ENCODE results near the gene KCNB1.

The KCNB1 gene

GRCh38 chr20:49505518-49505917 lies 23.1 kb upstream of the KCNB1 start:
- no peak overlapping the region for H3K4me3 ChIP-seq (replicated peaks; ENCODE audit: insufficient read depth, low read length)
- no peak for DNase-seq (ENCODE audit: low read depth in 1 of 2, low spot score in 1 of 2)
- TF ChIP-seq CTCF (IDR thresholded peaks at IDR 0.05; ENCODE audit: insufficient read depth, low read length), result no peak
- TF ChIP-seq REST (IDR thresholded peaks at IDR 0.05; ENCODE audit: insufficient replicate concordance, low read depth), result no peak
- no peak for TF ChIP-seq POLR2AphosphoS5 (IDR thresholded peaks at IDR 0.05; ENCODE audit: low read depth)
- TF ChIP-seq SPI1 (IDR thresholded peaks at IDR 0.05; ENCODE audit: borderline replicate concordance, low read depth), result no peak
- no peak for TF ChIP-seq GABPA (IDR thresholded peaks at IDR 0.05; ENCODE audit: low read depth)
- peaks cover 10% of the 10 kb centered on the region for H3K27me3 ChIP-seq (ENCODE audit: insufficient read depth, poor library complexity, severe bottlenecking)
- H3K27ac ChIP-seq (replicated peaks), result no peak overlapping the region

GRCh38 chr20:49503176-49503575 lies 20.7 kb upstream of the KCNB1 start:
- DNase-seq (ENCODE audit: low read depth in 1 of 2, low spot score in 1 of 2), result no peak
- H3K27me3 ChIP-seq (ENCODE audit: insufficient read depth, poor library complexity, severe bottlenecking), result peaks cover 8% of the 10 kb centered on the region
- no peak for TF ChIP-seq REST (IDR thresholded peaks at IDR 0.05; ENCODE audit: insufficient replicate concordance, low read depth)
- TF ChIP-seq SPI1 (IDR thresholded peaks at IDR 0.05; ENCODE audit: borderline replicate concordance, low read depth), result no peak
- TF ChIP-seq CTCF (IDR thresholded peaks at IDR 0.05; ENCODE audit: insufficient read depth, low read length), result no peak
- no peak for TF ChIP-seq POLR2AphosphoS5 (IDR thresholded peaks at IDR 0.05; ENCODE audit: low read depth)
- TF ChIP-seq GABPA (IDR thresholded peaks at IDR 0.05; ENCODE audit: low read depth), result no peak

GRCh38 chr20:49501917-49502316 lies 19.4 kb upstream of the KCNB1 start:
- TF ChIP-seq CTCF (IDR thresholded peaks at IDR 0.05; ENCODE audit: insufficient read depth, low read length), result no peak
- no peak for TF ChIP-seq POLR2AphosphoS5 (IDR thresholded peaks at IDR 0.05; ENCODE audit: low read depth)
- no peak for TF ChIP-seq REST (IDR thresholded peaks at IDR 0.05; ENCODE audit: insufficient replicate concordance, low read depth)
- TF ChIP-seq SPI1 (IDR thresholded peaks at IDR 0.05; ENCODE audit: borderline replicate concordance, low read depth), result no peak
- TF ChIP-seq GABPA (IDR thresholded peaks at IDR 0.05; ENCODE audit: low read depth), result no peak
- Histone ChIP-seq H3K27me3 (ENCODE audit: insufficient read depth, poor library complexity, severe bottlenecking) (peaks cover 8% of the 10 kb centered on the region), H3K27ac (replicated peaks) (no peak overlapping the region), H3K4me3 (replicated peaks; ENCODE audit: insufficient read depth, low read length) (no peak overlapping the region)
- no peak for DNase-seq (ENCODE audit: low read depth in 1 of 2, low spot score in 1 of 2)

More at GRCh38 chr20:49503176-49503575, 20.7 kb upstream of the KCNB1 start:
- H3K27ac ChIP-seq (replicated peaks), result no peak overlapping the region
- no peak overlapping the region for H3K4me3 ChIP-seq (replicated peaks; ENCODE audit: insufficient read depth, low read length)

Data from HL-60 (cell line).